Ishikawa (cell line): ENCODE measurements around the gene FIGN.

Experiments used
- CEBPB ChIP-seq: IDR thresholded peaks from 2 replicates; pipeline ENCODE4 v1.6.1; 2012
- CREB1 ChIP-seq: IDR thresholded peaks from 2 replicates; pipeline ENCODE4 v1.6.1; 2012; ENCODE audit warnings: low read depth
- EGR1 ChIP-seq: IDR thresholded peaks from 2 replicates; pipeline ENCODE4 v1.6.1; 2012
- EP300 ChIP-seq: IDR thresholded peaks from 2 replicates; pipeline ENCODE4 v1.6.1; 2012; ENCODE audit warnings: borderline replicate concordance
- FOXM1 ChIP-seq: IDR thresholded peaks from 2 replicates; pipeline ENCODE4 v1.6.1; 2012; ENCODE audit warnings: low read depth, borderline replicate concordance
- MAX ChIP-seq: IDR thresholded peaks from 2 replicates; pipeline ENCODE4 v1.6.1; 2012
- NFIC ChIP-seq: IDR thresholded peaks from 2 replicates; pipeline ENCODE4 v1.6.1; 2012
- RAD21 ChIP-seq: IDR thresholded peaks from 2 replicates; pipeline ENCODE4 v1.6.1; 2012; ENCODE audit warnings: low read depth
- REST ChIP-seq: IDR thresholded peaks from 2 replicates; pipeline ENCODE4 v1.6.1; 2012; ENCODE audit warnings: low read depth, mild to moderate bottlenecking
- TAF1 ChIP-seq: IDR thresholded peaks from 2 replicates; pipeline ENCODE4 v1.6.1; 2012; ENCODE audit warnings: low read depth, mild to moderate bottlenecking
- TCF12 ChIP-seq: IDR thresholded peaks from 2 replicates; pipeline ENCODE4 v1.6.1; 2012; ENCODE audit warnings: low read depth
- TEAD4 ChIP-seq: IDR thresholded peaks from 2 replicates; pipeline ENCODE4 v1.6.1; 2012
- USF1 ChIP-seq: IDR thresholded peaks from 2 replicates; pipeline ENCODE4 v1.6.1; 2012
- YY1 ChIP-seq: IDR thresholded peaks from 2 replicates; pipeline ENCODE4 v1.6.1; 2012; ENCODE audit warnings: low read depth
- ZBTB7A ChIP-seq: IDR thresholded peaks from 2 replicates; pipeline ENCODE4 v1.6.1; 2012; ENCODE audit warnings: low read depth

Gene FIGN

GRCh38 chr2:163673522-163673921 is 62.3 kb downstream of the FIGN start:
- no peak for TF ChIP-seq FOXM1
- no peak for TF ChIP-seq TEAD4
- no peak for TF ChIP-seq EGR1
- TF ChIP-seq CREB1, result no peak
- TF ChIP-seq TCF12, result no peak
- no peak for TF ChIP-seq TAF1

GRCh38 chr2:163670929-163671328 is 64.9 kb downstream of the FIGN start:
- TF ChIP-seq CEBPB (no peak), EP300 (no peak), TEAD4 (no peak)

- TF ChIP-seq TCF12, result no peak
- no peak for TF ChIP-seq CEBPB
- no peak for TF ChIP-seq FOXM1
- TF ChIP-seq EGR1, result no peak
- no peak for TF ChIP-seq CREB1
- no peak for TF ChIP-seq USF1
- TF ChIP-seq ZBTB7A, result no peak
- TF ChIP-seq MAX, result no peak
- TF ChIP-seq EP300, result no peak
- no peak for TF ChIP-seq RAD21
- no peak for TF ChIP-seq YY1
- TF ChIP-seq TEAD4, result no peak
- no peak for TF ChIP-seq NFIC
- TF ChIP-seq REST, result no peak
- no peak for TF ChIP-seq TAF1
These were observed 66.3 kb downstream of the FIGN start for GRCh38 chr2:163669506-163669905.

GRCh38 chr2:163667064-163667887 is 68.5 kb downstream of the FIGN start:
- no peak for TF ChIP-seq REST
- no peak for TF ChIP-seq ZBTB7A
- peak; percentile 43; the same call in 1 of the 2 replicates for TF ChIP-seq EP300
- TF ChIP-seq TAF1, result no peak
- TF ChIP-seq CEBPB, result peak; percentile 8; the same call in 1 of the 2 replicates
- 0 out of 2 replicates have a peak, but pooled peaks have one; percentile 39 for TF ChIP-seq TCF12
- peak; percentile 84 for TF ChIP-seq NFIC
- TF ChIP-seq EGR1, result no peak
- TF ChIP-seq MAX, result no peak
- peak; percentile 85 for TF ChIP-seq TEAD4
- 0 out of 2 replicates have a peak, but pooled peaks have one; percentile 24 for TF ChIP-seq FOXM1
- no peak for TF ChIP-seq USF1

GRCh38 chr2:163665817-163666216 is 70.0 kb downstream of the FIGN start:
- TF ChIP-seq NFIC (no peak), FOXM1 (no peak), CEBPB (no peak), MAX (no peak), ZBTB7A (no peak), REST (no peak), EP300 (no peak), CREB1 (no peak), USF1 (no peak), TAF1 (no peak), TEAD4 (no peak)
